ENCODE data around the gene OR4E1. TPM values are rescaled to one million over a fixed set of nuclear protein-coding genes. Genes with fewer than 3 reads are reported as not detected.

The OR4E1 gene
- total and polyA plus RNA-seq, 7 donors, result not detected

DNA sequence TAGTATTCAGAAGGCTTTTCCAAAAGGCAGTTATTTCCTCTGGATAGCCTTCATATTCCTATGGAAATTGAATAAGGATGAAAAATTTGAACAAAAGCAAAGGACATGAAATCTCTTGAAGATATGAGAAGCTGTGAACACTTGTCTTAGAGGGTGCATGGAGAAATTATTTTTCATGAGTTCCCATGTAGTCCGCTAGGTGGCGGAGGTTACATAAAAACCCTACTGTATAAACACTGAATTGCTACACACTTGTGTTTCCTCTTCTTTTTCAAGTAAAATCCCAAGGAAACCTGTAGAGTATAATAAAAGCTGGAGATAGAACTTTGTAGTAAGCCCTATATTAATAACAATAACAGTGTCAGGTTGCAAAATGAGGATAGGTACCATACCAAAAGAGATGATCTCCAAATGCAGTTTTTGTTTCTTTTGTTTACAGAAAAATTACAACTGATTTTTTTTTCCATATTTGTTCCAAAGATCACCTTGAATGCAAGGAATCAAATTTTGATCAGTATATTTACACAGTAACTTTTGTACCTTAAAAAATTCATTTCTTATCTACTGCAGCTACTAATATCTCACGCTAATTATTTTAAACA, 37.8 kb upstream of the OR4E1 start:
- 30 to 33% methylated on average over 3 of the region's 3 CpGs for WGBS, 2 donors
- Histone ChIP-seq H3K4me1 (no peaks in the 10 kb centered on the region), H3K27me3 (no peaks in the 10 kb centered on the region), H3K27ac (no peak overlapping the region), H3K9me3 (peaks cover 0 to 4% (median 0%) of the 10 kb centered on the region in 4 donors), H3K4me3 (no peak overlapping the region), H3K36me3 (no peaks in the 10 kb centered on the region)
- TF ChIP-seq POLR2AphosphoS5 (IDR thresholded peaks at IDR 0.05) (no peak), POLR2A (IDR thresholded peaks at IDR 0.05) (no peak)
- TF ChIP-seq, protein P1, sequence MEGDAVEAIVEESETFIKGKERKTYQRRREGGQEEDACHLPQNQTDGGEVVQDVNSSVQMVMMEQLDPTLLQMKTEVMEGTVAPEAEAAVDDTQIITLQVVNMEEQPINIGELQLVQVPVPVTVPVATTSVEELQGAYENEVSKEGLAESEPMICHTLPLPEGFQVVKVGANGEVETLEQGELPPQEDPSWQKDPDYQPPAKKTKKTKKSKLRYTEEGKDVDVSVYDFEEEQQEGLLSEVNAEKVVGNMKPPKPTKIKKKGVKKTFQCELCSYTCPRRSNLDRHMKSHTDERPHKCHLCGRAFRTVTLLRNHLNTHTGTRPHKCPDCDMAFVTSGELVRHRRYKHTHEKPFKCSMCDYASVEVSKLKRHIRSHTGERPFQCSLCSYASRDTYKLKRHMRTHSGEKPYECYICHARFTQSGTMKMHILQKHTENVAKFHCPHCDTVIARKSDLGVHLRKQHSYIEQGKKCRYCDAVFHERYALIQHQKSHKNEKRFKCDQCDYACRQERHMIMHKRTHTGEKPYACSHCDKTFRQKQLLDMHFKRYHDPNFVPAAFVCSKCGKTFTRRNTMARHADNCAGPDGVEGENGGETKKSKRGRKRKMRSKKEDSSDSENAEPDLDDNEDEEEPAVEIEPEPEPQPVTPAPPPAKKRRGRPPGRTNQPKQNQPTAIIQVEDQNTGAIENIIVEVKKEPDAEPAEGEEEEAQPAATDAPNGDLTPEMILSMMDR (IDR thresholded peaks at IDR 0.05), result peak; percentile 28 to 59 (median 37)
- intact Hi-C loops (cut with DNase I), result no loop called here
- DNase-seq, result no peak

- H3K9me3 ChIP-seq, result peaks cover 0 to 4% (median 0%) of the 10 kb centered on the region in 4 donors
- H3K4me1 ChIP-seq, result no peaks in the 10 kb centered on the region
- H3K4me3 ChIP-seq, result no peak overlapping the region
- intact Hi-C loops (cut with DNase I), result no loop called here
- DNase-seq, result no peak
- TF ChIP-seq POLR2A (IDR thresholded peaks at IDR 0.05), result no peak
- TF ChIP-seq POLR2AphosphoS5 (IDR thresholded peaks at IDR 0.05), result no peak
- TF ChIP-seq, protein P1 (IDR thresholded peaks at IDR 0.05), result no peak
- TF ChIP-seq EP300 (IDR thresholded peaks at IDR 0.05), result no peak
- H3K27me3 ChIP-seq, result no peaks in the 10 kb centered on the region
- no peak overlapping the region for H3K27ac ChIP-seq
- no peaks in the 10 kb centered on the region for H3K36me3 ChIP-seq
Measured at GRCh38 chr14:21704338-21704737, 30.7 kb upstream of the OR4E1 start.

- Histone ChIP-seq H3K27ac (no peak overlapping the region), H3K9me3 (no peaks in the 10 kb centered on the region), H3K27me3 (no peaks in the 10 kb centered on the region), H3K4me3 (no peak overlapping the region), H3K4me1 (no peaks in the 10 kb centered on the region), H3K36me3 (no peaks in the 10 kb centered on the region)
- TF ChIP-seq POLR2AphosphoS5 (IDR thresholded peaks at IDR 0.05) (no peak), EP300 (IDR thresholded peaks at IDR 0.05) (no peak), POLR2A (IDR thresholded peaks at IDR 0.05) (no peak)
- TF ChIP-seq, protein P1 (IDR thresholded peaks at IDR 0.05), result no peak
- intact Hi-C loops (cut with DNase I), result no loop called here
- no peak for DNase-seq
- 13 to 50% methylated on average over 2 of the region's 2 CpGs for WGBS, 2 donors
Measured at GRCh38 chr14:21703357-21704326, 30.0 kb upstream of the OR4E1 start.

GRCh38 chr14:21702316-21702715, 28.7 kb upstream of the OR4E1 start:
- intact Hi-C loops (cut with DNase I), result no loop called here
- TF ChIP-seq, protein P1 (IDR thresholded peaks at IDR 0.05), result no peak
- TF ChIP-seq POLR2A (IDR thresholded peaks at IDR 0.05) (no peak), POLR2AphosphoS5 (IDR thresholded peaks at IDR 0.05) (no peak), EP300 (IDR thresholded peaks at IDR 0.05) (no peak)
- H3K27me3 ChIP-seq, result no peaks in the 10 kb centered on the region
- no peaks in the 10 kb centered on the region for H3K4me1 ChIP-seq
- H3K9me3 ChIP-seq, result no peaks in the 10 kb centered on the region
- H3K27ac ChIP-seq, result no peak overlapping the region
- H3K36me3 ChIP-seq, result no peaks in the 10 kb centered on the region
- no peak for DNase-seq
- 80 to 87% methylated on average over 2 of the region's 2 CpGs for WGBS, 2 donors
- no peak overlapping the region for H3K4me3 ChIP-seq

Measured in sigmoid colon (tissue), 7 donors.